NCI-H1105 (cell line): ENCODE data around the gene AMMECR1.
A peak's percentile ranks its signal among the peaks of the same experiment; 100 is the strongest.
"Not testable (repeated sequence)": the region's sequence is repeated elsewhere in the genome, so short reads cannot be mapped to it uniquely, and the experiment has no call there.

Experiments
- DNase-seq: peaks from one replicate; lab custom pipeline; 2025; lab: John Stamatoyannopoulos, UW

AMMECR1 gene

DNA sequence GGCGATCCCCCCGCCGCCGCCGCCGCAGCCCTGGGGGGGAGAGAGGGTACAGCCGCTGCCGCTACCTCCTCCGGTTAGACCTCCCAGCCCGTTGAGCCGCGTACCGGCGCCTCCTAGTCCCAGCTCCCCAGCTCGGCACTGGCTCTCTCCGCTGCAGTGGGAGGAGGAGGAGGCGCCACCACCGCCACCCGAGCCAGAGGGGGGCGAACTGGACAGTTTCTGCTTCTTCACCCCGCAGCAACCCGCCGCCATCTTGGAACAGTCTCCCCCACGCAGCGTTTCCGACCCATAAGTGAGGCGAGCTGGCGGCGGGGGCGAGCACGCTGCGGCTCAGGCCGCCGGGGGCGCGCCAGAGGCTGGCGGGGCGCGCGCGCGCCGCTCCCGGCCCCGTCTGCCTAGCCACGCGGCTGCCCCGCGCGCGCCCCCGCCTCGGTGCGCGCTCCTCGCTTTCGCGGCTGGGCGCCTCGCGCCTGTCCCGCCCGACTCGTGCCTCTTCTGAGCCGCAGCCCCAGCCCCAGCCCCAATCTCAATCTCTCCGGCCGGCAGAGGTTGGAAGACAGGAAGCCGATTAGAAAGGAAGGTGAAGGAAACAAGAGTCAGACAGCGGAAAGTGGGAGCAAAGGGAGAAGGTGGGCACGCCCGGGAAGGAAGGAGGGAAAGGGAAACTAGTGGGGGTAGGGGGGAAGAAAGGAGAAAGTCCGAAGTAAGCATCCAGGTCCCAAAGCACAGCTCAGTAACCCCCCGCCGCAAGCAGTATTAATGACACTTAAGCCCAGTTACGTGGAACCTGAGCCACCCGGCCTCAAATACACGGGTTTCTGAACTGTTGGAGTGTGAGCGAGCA, at the start of gene AMMECR1:
Gene AMMECR1, minus strand, starts transcription at position 266 of the 844 bp plus-strand sequence. Its CDS starts 14 bp downstream, at position 252.
- peak; percentile 67 for DNase-seq

DNA sequence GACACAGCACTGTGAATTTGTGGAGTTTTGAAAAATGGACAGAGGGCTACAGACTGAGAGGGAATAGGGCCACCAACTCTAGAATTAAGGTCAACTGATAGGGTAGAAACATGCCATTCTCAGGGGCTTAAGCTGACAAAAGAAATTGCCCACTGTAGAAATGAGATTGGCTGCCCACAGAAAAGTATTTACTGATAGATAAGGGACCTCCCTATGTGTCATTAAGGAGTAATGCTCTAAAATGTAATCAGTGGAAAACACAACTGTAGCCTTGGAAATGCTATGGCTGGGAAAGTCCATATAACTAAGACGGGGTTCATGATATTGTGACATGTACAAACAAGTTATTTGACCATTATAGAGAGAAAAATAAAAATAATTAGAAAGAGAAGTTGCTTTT, 45.4 kb upstream of the AMMECR1 start:
- DNase-seq, result no peak

DNA sequence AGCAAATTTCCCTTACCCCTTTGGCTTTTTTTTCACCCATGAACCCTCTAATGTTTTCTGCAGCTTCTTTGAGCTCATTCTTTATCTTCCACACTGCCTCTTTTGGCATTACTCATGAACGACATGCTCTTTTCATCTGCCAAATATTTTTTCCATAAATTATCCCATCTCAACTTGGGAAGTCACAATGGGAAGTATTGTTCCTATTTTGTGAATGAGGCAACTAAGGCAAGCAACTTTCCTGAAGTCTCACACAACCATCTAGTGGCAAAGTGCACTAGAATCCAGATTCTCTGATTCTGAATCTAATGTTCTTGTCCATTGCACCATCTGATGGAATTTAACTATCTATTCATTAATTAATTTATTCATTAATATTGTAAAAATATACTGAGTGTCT, 41.4 kb upstream of the AMMECR1 start:
- DNase-seq, result no peak

DNA sequence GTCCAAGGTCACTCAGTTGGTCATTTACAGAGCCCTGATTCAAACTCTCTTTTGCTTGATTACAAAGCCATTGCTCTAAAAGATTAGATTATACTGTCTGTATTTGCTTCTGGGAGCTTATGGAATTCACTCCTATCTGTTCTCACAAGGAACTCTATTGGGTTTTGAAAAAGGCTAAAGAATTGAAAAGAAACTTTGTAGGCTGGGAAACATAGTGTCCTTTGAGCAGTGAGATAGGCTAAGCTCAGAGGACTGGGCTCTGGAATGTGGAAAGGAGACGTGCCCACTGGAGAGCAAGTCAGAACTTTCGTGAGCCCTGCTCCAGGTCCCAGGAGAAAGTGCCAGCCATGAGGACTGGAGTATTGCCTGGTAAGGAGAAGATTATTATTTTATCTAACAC, 40.7 kb upstream of the AMMECR1 start, which contains the start of gene RTL9:
Gene RTL9, plus strand, starts transcription at position 301 of the 400 bp plus-strand sequence. CDS start 91,770 bp downstream, outside the sequence.
- DNase-seq, result no peak

DNA sequence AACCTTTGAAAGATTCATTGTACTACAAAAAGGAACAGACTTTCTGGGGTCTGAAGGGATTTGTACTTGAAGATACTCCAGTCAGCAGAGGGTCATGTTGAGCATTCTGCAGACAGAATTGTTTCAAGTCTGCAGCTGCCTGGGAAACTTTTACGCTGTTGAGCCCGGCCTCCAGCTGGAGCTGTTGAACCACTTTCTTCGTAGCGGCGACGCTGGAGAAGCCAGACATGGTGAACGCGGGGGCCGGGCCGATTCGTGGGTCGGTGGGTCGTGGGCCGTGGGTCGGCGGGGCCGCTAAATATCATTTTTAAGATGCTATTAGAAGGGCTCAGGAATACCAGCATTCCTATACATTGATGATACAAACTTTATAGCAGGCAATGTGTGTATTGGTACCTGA, 28.8 kb upstream of the AMMECR1 start:
- DNase-seq, result no peak

- DNase-seq, result no peak
These were observed 23.5 kb upstream of the AMMECR1 start for GRCh38 chrX:110341189-110342035.

DNA sequence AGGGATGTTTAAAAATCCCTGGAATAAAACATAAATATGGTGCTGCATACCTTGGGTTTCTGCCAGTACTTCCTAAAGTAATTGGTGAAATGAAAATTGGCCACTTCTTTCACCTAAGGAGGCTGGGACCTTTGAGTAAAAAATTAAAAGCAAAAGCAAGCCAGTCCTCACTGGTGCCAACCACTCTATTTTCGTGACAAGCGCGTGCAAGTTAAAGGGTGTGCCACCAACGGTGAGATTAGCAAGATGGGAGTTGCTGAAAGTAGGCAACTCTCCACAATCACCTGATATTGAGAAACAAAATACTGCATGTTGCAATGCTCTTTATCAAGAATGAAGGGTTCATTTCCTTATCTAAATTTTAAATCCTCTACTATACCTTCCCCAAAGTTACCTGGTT, 21.1 kb upstream of the AMMECR1 start:
- DNase-seq, result peak; percentile 41

- DNase-seq, result not testable (repeated sequence)
These were observed 15.6 kb upstream of the AMMECR1 start for GRCh38 chrX:110333458-110333857.

- DNase-seq, result no peak
These were observed 13.7 kb upstream of the AMMECR1 start for GRCh38 chrX:110331444-110332030.

DNA sequence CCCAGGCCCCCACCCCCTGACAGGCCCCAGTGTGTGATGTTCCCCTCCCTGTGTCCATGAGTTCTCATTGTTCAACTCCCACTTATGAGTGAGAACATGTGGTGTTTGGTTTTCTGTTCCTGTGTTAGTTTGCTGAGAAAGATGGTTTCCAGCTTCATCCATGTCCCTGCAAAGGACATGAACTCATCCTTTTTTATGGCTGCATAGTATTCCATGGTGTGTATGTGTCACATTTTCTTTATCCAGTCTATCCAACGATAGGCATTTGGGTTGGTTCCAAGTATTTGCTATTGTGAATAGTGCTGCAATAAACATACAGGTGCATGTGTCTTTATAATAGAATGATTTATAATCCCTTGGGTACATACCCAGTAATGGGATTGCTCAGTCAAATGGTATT, 10.7 kb upstream of the AMMECR1 start:
- DNase-seq, result not testable (repeated sequence)

- DNase-seq, result no peak
These were observed 9.5 kb upstream of the AMMECR1 start for GRCh38 chrX:110327336-110327735.

DNA sequence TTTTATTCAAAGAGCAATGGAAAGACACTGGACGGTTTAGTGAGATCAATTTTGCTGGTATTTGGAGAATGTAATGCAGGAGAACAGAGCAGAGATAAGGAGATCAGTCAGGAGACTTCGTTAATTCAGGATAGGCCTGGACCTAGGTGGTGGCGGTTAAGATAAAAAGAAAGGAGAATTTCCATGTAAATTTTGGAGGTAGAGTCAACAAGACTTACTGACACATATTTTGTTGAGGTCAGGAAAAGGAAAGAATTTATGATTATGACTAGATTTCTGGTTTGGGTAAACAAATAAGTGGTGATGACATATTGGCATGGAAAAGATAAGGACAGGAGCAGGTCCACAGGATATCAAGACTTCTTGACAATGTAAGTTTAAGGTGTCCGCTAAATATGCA, 8.8 kb upstream of the AMMECR1 start:
- no peak for DNase-seq

GRCh38 chrX:110322603-110323002, 4.7 kb upstream of the AMMECR1 start:
- peak; percentile 55 for DNase-seq

- no peak for DNase-seq
These were observed 3.8 kb upstream of the AMMECR1 start for GRCh38 chrX:110321670-110322069.

DNA sequence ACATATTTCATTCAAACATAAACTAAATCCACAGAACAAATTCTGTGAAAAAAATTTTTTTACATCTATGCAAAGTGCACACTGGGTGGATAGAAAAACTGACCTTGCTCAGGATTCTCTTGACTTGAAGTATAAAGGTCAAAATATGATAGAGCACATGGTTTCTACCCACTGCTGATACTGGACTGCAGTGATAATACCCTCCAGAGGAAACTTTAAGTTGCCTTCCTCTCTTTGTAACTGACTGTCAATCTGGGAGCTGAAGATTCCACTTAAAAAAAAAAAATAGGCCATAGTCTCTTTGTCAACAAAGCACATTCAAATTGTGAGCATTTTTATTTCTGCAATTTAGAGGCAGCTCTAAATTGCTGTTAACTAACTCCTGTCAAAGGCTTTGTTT, 3.2 kb upstream of the AMMECR1 start:
- DNase-seq, result no peak

- no peak for DNase-seq
These were observed 2.6 kb upstream of the AMMECR1 start for GRCh38 chrX:110320381-110320987.

- DNase-seq, result peak; percentile 54
These were observed 731 bp upstream of the AMMECR1 start for GRCh38 chrX:110318664-110318968.

DNA sequence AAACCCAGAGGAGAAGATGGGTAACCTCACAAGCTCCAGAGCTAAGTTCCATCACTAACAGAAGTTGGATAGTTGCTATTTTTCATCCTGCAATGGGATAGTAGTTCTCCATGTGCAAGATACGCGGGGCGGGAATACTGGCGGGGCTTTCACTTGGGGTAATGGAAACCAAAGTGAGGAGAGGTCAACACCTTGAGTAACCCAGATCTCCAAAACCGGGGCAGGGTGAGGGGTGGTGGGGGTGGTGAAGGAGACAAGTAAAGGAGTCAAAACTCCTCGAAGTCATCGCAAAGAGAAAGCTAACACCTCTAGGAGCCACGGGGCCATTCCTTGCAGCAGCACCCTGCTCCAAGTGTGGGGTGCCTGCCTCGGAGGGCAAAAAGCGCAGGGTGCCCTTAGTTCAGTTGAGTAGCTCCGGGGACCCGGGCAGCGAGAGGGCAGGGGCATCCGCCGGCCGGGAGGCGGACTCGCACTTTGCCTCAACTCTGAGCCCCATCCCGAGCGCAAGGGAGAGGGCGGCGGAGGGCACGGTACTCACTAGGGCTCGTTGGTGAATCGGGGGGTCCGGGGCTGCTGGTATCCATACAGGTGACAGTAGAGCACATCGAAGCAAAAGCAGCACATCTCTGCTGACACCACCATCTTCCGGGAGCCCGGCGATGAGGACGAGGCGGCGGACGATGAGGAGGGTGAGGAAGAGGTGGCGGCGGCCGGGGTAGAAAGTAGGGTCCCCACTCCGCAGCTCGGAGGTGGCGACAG, 645 bp downstream of the AMMECR1 start:
- DNase-seq, result no peak

DNA sequence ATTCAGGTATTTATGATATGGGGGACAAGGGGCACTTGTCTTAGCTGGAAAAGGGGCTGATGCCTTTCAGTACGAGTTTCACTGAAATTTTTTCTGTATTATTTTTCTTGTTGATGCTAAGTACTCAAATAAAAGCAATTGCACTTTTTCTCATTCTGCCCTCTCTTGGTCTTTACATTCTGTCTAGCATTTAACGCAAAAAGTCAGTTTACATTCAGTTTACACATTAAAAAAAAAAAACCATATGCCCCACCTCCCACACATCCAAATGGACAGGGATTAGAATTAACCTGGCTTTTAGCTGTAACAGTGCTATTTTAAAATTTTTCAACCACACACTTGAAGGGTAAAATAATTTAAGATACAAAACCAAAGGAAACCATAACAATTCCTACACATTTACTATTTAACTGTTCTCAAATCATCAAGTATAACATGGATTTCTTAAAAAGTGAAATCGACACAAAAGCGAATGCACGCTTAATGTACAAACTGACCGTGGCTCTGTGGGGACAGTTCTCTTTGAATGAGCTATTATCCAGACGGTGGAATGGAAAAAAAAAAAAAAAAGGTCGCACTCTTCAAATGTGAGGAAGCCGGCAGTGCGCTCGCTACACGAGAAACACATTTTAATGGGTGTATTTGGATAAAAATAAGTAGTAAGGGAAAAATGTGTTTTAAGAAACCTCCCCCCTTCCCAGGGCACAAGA, 1.4 kb downstream of the AMMECR1 start:
- no peak for DNase-seq

DNA sequence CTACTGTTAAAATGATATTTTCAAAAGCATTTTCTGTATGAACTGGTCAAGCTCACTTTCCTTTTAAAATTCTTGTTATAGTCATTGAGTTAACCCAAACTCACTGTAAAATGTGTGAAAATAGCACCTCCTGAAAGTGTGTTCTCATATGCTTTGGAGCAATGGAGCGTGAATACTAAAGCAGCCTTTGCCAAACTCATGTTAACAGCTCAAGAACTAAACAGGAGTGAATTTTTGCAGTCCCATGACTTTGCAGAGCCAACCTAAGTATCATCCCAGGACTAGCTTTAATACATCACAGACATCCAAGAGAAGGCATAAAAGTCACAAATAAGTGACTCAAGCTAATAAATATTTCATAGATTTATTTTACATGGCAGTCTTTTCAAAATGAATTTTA, 2.3 kb downstream of the AMMECR1 start:
- no peak for DNase-seq
